Measurements from ENCODE around the gene PSAT1. TPM values are rescaled to one million over a fixed set of nuclear protein-coding genes. Genes with fewer than 3 reads are reported as not detected.
A peak's percentile ranks its signal among the peaks of the same experiment; 100 is the strongest.
"Not testable (repeated sequence)": the region's sequence is repeated elsewhere in the genome, so short reads cannot be mapped to it uniquely, and the experiment has no call there.

Gene PSAT1
- total RNA-seq, 1 donor from 2014 or later: 32.5 TPM

GRCh38 chr9:78278177-78278777, 18.6 kb upstream of the PSAT1 start:
- TF ChIP-seq, protein P1, sequence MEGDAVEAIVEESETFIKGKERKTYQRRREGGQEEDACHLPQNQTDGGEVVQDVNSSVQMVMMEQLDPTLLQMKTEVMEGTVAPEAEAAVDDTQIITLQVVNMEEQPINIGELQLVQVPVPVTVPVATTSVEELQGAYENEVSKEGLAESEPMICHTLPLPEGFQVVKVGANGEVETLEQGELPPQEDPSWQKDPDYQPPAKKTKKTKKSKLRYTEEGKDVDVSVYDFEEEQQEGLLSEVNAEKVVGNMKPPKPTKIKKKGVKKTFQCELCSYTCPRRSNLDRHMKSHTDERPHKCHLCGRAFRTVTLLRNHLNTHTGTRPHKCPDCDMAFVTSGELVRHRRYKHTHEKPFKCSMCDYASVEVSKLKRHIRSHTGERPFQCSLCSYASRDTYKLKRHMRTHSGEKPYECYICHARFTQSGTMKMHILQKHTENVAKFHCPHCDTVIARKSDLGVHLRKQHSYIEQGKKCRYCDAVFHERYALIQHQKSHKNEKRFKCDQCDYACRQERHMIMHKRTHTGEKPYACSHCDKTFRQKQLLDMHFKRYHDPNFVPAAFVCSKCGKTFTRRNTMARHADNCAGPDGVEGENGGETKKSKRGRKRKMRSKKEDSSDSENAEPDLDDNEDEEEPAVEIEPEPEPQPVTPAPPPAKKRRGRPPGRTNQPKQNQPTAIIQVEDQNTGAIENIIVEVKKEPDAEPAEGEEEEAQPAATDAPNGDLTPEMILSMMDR (IDR thresholded peaks at IDR 0.05; ENCODE audit: unreplicated experiment): no peak
- Mint-ChIP-seq H3K4me1 (peaks cover 22% of the 10 kb centered on the region), H3K27ac (peak overlapping the region; percentile 39), H3K27me3 (ENCODE audit: low read depth) (no peaks in the 10 kb centered on the region), H3K4me3 (no peak overlapping the region), H3K36me3 (peaks cover 2% of the 10 kb centered on the region), H3K9me3 (no peaks in the 10 kb centered on the region)
- no peak for DNase-seq (ENCODE audit: low spot score in 2 of 2, unreplicated experiment in 2 of 2)

- TF ChIP-seq, protein P1 (IDR thresholded peaks at IDR 0.05; ENCODE audit: unreplicated experiment): no peak
- Mint-ChIP-seq H3K4me3 (no peak overlapping the region), H3K36me3 (no peaks in the 10 kb centered on the region), H3K27ac (peak overlapping the region; percentile 6), H3K4me1 (peaks cover 22% of the 10 kb centered on the region), H3K9me3 (peaks cover 1% of the 10 kb centered on the region), H3K27me3 (ENCODE audit: low read depth) (no peaks in the 10 kb centered on the region)
- DNase-seq (ENCODE audit: low spot score in 2 of 2, unreplicated experiment in 2 of 2): no peak
These were observed 18.1 kb upstream of the PSAT1 start for GRCh38 chr9:78278801-78279200.

DNA sequence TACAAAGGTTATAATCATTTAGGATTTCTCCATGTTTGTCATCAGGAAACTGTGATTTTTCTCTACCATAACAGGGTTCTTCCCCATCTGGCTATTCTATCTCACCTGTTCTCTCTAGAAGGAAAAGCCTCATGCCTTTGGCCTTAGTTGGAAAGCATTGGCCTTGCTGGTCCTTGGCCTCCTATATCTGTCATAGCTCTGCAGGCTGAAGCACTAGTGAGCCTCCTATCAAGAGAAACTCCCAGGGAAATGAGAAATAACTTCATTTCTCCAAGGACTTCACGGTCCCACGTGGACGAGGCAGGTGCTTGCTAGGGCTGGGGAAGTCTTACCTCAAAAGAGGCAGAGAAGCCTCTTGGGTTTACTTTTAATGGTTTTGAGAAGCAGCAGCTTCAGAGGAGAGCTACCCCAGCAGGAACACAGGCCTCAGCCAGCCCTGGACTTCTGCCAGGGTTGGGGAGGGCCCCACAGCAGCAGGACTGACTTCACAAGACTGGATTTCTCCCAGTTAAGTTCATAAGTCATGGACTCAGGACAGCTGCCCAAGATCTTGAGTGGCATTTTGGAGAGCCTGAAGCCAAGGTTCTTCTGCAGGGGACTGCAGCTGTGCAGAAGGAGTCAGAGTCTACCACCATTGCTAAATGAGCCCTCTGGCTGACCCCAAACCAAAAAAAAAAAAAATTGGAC, 15.8 kb upstream of the PSAT1 start:
- DNase-seq (ENCODE audit: low spot score in 2 of 2, unreplicated experiment in 2 of 2): peak; percentile 40 to 69
- TF ChIP-seq, protein P1 (IDR thresholded peaks at IDR 0.05; ENCODE audit: unreplicated experiment): no peak
- Mint-ChIP-seq H3K9me3 (peaks cover 3% of the 10 kb centered on the region), H3K36me3 (no peaks in the 10 kb centered on the region), H3K27me3 (ENCODE audit: low read depth) (no peaks in the 10 kb centered on the region), H3K4me1 (peaks cover 32% of the 10 kb centered on the region), H3K27ac (peak overlapping the region; percentile 86), H3K4me3 (no peak overlapping the region)

- DNase-seq (ENCODE audit: low spot score in 2 of 2, unreplicated experiment in 2 of 2); H3K36me3 Mint-ChIP-seq; H3K27me3 Mint-ChIP-seq (ENCODE audit: low read depth); H3K27ac Mint-ChIP-seq; H3K4me3 Mint-ChIP-seq; H3K9me3 Mint-ChIP-seq: not testable (repeated sequence)
- peaks cover 40% of the 10 kb centered on the region for H3K4me1 Mint-ChIP-seq
These were observed 12.7 kb upstream of the PSAT1 start for GRCh38 chr9:78284181-78284580.

GRCh38 chr9:78286125-78286524, 10.8 kb upstream of the PSAT1 start:
- Mint-ChIP-seq H3K27ac (no peak overlapping the region), H3K9me3 (peaks cover 3% of the 10 kb centered on the region), H3K36me3 (no peaks in the 10 kb centered on the region), H3K4me1 (peaks cover 44% of the 10 kb centered on the region), H3K4me3 (no peak overlapping the region), H3K27me3 (ENCODE audit: low read depth) (no peaks in the 10 kb centered on the region)
- DNase-seq (ENCODE audit: low spot score in 2 of 2, unreplicated experiment in 2 of 2): no peak
- TF ChIP-seq, protein P1 (IDR thresholded peaks at IDR 0.05; ENCODE audit: unreplicated experiment): no peak

DNA sequence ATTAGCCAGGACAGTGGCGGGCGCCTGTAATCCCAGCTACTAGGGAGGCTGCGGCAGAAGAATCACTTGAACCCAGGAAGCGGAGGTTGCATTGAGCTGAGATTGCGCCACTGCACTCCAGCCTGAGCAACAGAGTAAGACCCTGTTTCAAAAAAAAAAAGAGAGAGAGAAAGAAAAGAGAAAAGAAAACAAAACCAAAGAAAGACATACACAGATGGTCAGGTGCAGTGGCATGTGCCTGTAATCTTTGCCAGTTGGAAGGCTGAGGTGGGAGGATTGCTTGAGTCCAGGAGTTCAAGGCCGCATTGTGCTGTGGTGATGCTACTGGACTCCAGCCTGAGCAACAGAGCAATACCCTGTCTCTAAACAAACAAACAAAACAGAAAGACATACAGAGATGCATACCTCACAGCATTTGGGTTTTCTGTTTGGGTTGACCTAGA, 10.0 kb upstream of the PSAT1 start:
- TF ChIP-seq, protein P1 (IDR thresholded peaks at IDR 0.05; ENCODE audit: unreplicated experiment): no peak
- DNase-seq (ENCODE audit: low spot score in 2 of 2, unreplicated experiment in 2 of 2): no peak
- Mint-ChIP-seq H3K4me1 (peaks cover 41% of the 10 kb centered on the region), H3K27me3 (ENCODE audit: low read depth) (no peaks in the 10 kb centered on the region), H3K4me3 (no peak overlapping the region), H3K27ac (no peak overlapping the region), H3K9me3 (peaks cover 3% of the 10 kb centered on the region), H3K36me3 (no peaks in the 10 kb centered on the region)
